Placental epithelial cell (primary cell): Measurements from ENCODE around the gene ZNF563. TPM values are rescaled to one million over a fixed set of nuclear protein-coding genes. Genes with fewer than 3 reads are reported as not detected.

ENCODE experiments used
- small RNA-seq: library from RNA; depleted of rRNA; stranded (forward); fragments of <200 nt; gene quantifications from one replicate; pipeline ENCODE3, GENCODE V24; 2012
- total RNA-seq: library from RNA; depleted of rRNA; stranded (reverse); fragments of >200 nt; gene quantifications from 2 replicates; pipeline ENCODE4 v1.2.3, GENCODE V29; 2012

ZNF563 gene
- total RNA-seq = 4.1 and 4.7 TPM in 2 replicates

GRCh38 chr19:12333162-12334159 lies at the start of gene ZNF563:
Gene ZNF563, minus strand, starts transcription at chr19:12333633. Its CDS starts 151 bp downstream, at chr19:12333482.

GRCh38 chr19:12365236-12366162 lies 32.1 kb upstream of the ZNF563 start, which contains the start of gene ZNF442:
Gene ZNF442, minus strand, starts transcription at chr19:12365683. Its CDS starts 2,052 bp downstream, at chr19:12363631.

GRCh38 chr19:12294249-12295158 lies 38.9 kb downstream of the ZNF563 start, which contains the start of gene ZNF44:
Gene ZNF44, minus strand, starts transcription at chr19:12294883. Its CDS starts 189 bp downstream, at chr19:12294694.

Small RNA genes lying within 50 kb of the gene (small RNA-seq; reads per million reads assigned to genes)
- gene RPS29P23 = not detected

Other genes with a start within 250 kb of the ZNF563 start
- 7.5 and 8.5 TPM in 2 replicates for gene ZNF20, start 193.3 kb downstream of the ZNF563 start, total RNA-seq
- 11.0 and 14.0 TPM in 2 replicates for gene ZNF625, start 176.9 kb downstream of the ZNF563 start, total RNA-seq
- 8.2 and 11.0 TPM in 2 replicates for gene ZNF136, start 170.5 kb downstream of the ZNF563 start, total RNA-seq
- gene ZNF44, start 38.8 kb downstream of the ZNF563 start, total RNA-seq = 8.0 and 16.9 TPM in 2 replicates
- gene ZNF442, start 32.0 kb upstream of the ZNF563 start, total RNA-seq = 2.8 and 5.1 TPM in 2 replicates
- 4.9 and 5.1 TPM in 2 replicates for gene ZNF799, start 67.6 kb upstream of the ZNF563 start, total RNA-seq
- 4.1 and 9.0 TPM in 2 replicates for gene ZNF443, start 107.4 kb upstream of the ZNF563 start, total RNA-seq
- gene ZNF709, start 151.2 kb upstream of the ZNF563 start, total RNA-seq = 5.1 and 6.7 TPM in 2 replicates
- 8.7 and 12.6 TPM in 2 replicates for gene ZNF564, start 217.8 kb upstream of the ZNF563 start, total RNA-seq